ENCODE measurements around the gene MED12L.

MED12L gene

DNA sequence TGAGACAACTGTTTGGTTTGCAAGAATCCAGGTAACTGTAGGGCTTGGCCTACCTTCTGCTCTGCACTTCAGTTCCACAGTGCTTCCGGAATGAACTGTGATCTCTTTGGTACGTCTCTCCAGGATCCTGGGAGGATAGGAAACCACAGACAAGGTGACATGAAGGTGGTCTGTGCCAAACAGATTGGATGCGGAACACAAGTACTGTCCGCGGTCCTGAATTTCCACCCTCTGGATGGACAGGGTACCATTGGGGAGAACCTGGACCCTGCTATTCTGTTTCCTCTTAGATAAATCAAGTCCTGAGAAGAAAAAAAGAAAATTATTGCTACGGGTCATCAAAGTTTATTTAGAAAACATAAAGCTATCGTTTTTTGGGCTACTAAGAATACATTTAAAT, 358.1 kb downstream of the MED12L start:
- no peak overlapping the region for H3K4me3 ChIP-seq (ENCODE audit: low read length)
- no peaks in the 10 kb centered on the region for H3F3A ChIP-seq (ENCODE audit: insufficient read depth, low read length)
- no peaks in the 10 kb centered on the region for H3K4me1 ChIP-seq (ENCODE audit: low read length)
- TF ChIP-seq EZH2phosphoT487 (IDR thresholded peaks at IDR 0.05; ENCODE audit: low read length): no peak
- no peak for TF ChIP-seq EZH2 (optimal IDR thresholded peaks at IDR 0.05; ENCODE audit: low read depth, low read length)
- TF ChIP-seq, protein P1, sequence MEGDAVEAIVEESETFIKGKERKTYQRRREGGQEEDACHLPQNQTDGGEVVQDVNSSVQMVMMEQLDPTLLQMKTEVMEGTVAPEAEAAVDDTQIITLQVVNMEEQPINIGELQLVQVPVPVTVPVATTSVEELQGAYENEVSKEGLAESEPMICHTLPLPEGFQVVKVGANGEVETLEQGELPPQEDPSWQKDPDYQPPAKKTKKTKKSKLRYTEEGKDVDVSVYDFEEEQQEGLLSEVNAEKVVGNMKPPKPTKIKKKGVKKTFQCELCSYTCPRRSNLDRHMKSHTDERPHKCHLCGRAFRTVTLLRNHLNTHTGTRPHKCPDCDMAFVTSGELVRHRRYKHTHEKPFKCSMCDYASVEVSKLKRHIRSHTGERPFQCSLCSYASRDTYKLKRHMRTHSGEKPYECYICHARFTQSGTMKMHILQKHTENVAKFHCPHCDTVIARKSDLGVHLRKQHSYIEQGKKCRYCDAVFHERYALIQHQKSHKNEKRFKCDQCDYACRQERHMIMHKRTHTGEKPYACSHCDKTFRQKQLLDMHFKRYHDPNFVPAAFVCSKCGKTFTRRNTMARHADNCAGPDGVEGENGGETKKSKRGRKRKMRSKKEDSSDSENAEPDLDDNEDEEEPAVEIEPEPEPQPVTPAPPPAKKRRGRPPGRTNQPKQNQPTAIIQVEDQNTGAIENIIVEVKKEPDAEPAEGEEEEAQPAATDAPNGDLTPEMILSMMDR (IDR thresholded peaks at IDR 0.05; ENCODE audit: low read length): no peak
- H4K20me1 ChIP-seq (ENCODE audit: insufficient read depth, low read length): no peaks in the 10 kb centered on the region
- no peak overlapping the region for H3K4me2 ChIP-seq (ENCODE audit: low read depth, low read length)
- no peaks in the 10 kb centered on the region for H3K9me2 ChIP-seq (replicated peaks; ENCODE audit: insufficient read depth, low read length)
- H3K9me3 ChIP-seq (replicated peaks; ENCODE audit: insufficient read depth, low read length): no peaks in the 10 kb centered on the region
- no peak overlapping the region for H2AFZ ChIP-seq (ENCODE audit: low read length)
- H3K27me3 ChIP-seq (replicated peaks; ENCODE audit: insufficient read depth, low read length): no peaks in the 10 kb centered on the region
- H3K36me3 ChIP-seq (replicated peaks; ENCODE audit: insufficient read depth, low read length): no peaks in the 10 kb centered on the region
- H3K9ac ChIP-seq (ENCODE audit: low read length): no peak overlapping the region
- no peak for DNase-seq
- H3K79me2 ChIP-seq (ENCODE audit: low read length): no peaks in the 10 kb centered on the region
- no peak overlapping the region for H3K27ac ChIP-seq (ENCODE audit: low read length)

DNA sequence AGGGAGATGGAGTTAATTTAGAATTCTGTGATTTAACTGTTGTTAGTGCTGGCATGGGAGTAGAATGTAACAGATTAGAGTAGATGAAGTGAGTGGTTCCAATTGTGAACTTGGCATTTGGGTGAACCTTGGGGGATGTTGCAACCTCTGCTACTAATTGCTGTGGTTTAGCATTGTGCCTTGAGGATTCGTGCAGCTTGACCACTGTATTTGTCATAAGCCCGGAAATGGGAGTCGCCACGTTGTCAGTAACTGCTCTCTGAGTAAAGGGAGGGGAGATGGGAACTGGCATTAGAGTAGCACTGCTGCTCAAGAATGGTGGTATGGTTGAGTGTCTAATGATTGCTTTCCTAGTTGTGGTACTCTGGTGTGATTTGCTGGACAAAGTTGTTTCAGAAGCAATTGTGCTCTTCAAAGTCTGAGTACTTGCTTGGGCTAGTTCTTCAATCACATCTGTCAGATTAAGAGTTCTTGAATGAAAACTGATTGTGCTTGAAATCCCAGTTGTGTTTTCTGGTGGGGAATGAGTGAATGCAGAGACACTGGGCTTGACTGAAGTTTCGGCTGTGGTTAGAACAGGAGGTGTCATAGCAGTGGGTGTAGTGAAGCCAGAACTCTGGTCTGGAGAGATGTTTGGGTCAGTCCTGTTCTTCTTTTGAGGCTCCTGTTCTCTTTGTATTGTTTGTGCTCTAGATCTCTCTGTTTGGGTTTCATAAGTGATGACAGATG, 360.0 kb downstream of the MED12L start:
- H3K27ac ChIP-seq (ENCODE audit: low read length): no peak overlapping the region
- no peak overlapping the region for H3K9ac ChIP-seq (ENCODE audit: low read length)
- no peaks in the 10 kb centered on the region for H3K9me2 ChIP-seq (replicated peaks; ENCODE audit: insufficient read depth, low read length)
- H3F3A ChIP-seq (ENCODE audit: insufficient read depth, low read length): no peaks in the 10 kb centered on the region
- H2AFZ ChIP-seq (ENCODE audit: low read length): no peak overlapping the region
- TF ChIP-seq EZH2phosphoT487 (IDR thresholded peaks at IDR 0.05; ENCODE audit: low read length) (no peak), EZH2 (optimal IDR thresholded peaks at IDR 0.05; ENCODE audit: low read depth, low read length) (no peak)
- TF ChIP-seq, protein P1 (IDR thresholded peaks at IDR 0.05; ENCODE audit: low read length): no peak
- no peaks in the 10 kb centered on the region for H3K4me1 ChIP-seq (ENCODE audit: low read length)
- no peaks in the 10 kb centered on the region for H4K20me1 ChIP-seq (ENCODE audit: insufficient read depth, low read length)
- no peak for DNase-seq
- no peak overlapping the region for H3K4me2 ChIP-seq (ENCODE audit: low read depth, low read length)
- H3K36me3 ChIP-seq (replicated peaks; ENCODE audit: insufficient read depth, low read length): no peaks in the 10 kb centered on the region
- H3K9me3 ChIP-seq (replicated peaks; ENCODE audit: insufficient read depth, low read length): no peaks in the 10 kb centered on the region
- H3K79me2 ChIP-seq (ENCODE audit: low read length): no peaks in the 10 kb centered on the region
- H3K4me3 ChIP-seq (ENCODE audit: low read length): no peak overlapping the region
- no peaks in the 10 kb centered on the region for H3K27me3 ChIP-seq (replicated peaks; ENCODE audit: insufficient read depth, low read length)

DNA sequence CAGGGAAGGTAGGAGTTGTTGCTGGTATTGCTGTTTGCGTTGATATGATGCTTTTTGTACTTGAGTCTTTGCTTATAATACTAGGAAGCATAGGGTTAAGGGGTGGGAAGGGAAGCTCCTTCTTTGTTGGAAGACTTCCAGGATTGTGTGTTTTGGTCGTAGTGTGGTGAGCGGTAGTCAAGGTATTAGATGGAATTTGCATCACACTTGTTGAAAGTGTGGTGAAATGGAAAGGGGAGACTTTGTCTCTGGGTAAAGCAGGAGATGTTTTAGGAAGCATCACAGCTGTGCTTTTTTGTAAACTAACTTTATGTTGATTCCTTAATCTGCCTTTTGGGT, 360.5 kb downstream of the MED12L start:
- Histone ChIP-seq H3K9me3 (replicated peaks; ENCODE audit: insufficient read depth, low read length) (no peaks in the 10 kb centered on the region), H3K9ac (ENCODE audit: low read length) (no peak overlapping the region), H3K4me1 (ENCODE audit: low read length) (no peaks in the 10 kb centered on the region), H3K79me2 (ENCODE audit: low read length) (no peaks in the 10 kb centered on the region), H3K4me3 (ENCODE audit: low read length) (no peak overlapping the region), H3K9me2 (replicated peaks; ENCODE audit: insufficient read depth, low read length) (no peaks in the 10 kb centered on the region), H3K27ac (ENCODE audit: low read length) (no peak overlapping the region), H3K4me2 (ENCODE audit: low read depth, low read length) (no peak overlapping the region), H3K27me3 (replicated peaks; ENCODE audit: insufficient read depth, low read length) (no peaks in the 10 kb centered on the region), H2AFZ (ENCODE audit: low read length) (no peak overlapping the region), H3F3A (ENCODE audit: insufficient read depth, low read length) (no peaks in the 10 kb centered on the region), H3K36me3 (replicated peaks; ENCODE audit: insufficient read depth, low read length) (no peaks in the 10 kb centered on the region), H4K20me1 (ENCODE audit: insufficient read depth, low read length) (no peaks in the 10 kb centered on the region)
- no peak for DNase-seq
- TF ChIP-seq EZH2phosphoT487 (IDR thresholded peaks at IDR 0.05; ENCODE audit: low read length) (no peak), EZH2 (optimal IDR thresholded peaks at IDR 0.05; ENCODE audit: low read depth, low read length) (no peak)
- TF ChIP-seq, protein P1 (IDR thresholded peaks at IDR 0.05; ENCODE audit: low read length): no peak
